ENCODE results near the gene HMCN2.

DNA sequence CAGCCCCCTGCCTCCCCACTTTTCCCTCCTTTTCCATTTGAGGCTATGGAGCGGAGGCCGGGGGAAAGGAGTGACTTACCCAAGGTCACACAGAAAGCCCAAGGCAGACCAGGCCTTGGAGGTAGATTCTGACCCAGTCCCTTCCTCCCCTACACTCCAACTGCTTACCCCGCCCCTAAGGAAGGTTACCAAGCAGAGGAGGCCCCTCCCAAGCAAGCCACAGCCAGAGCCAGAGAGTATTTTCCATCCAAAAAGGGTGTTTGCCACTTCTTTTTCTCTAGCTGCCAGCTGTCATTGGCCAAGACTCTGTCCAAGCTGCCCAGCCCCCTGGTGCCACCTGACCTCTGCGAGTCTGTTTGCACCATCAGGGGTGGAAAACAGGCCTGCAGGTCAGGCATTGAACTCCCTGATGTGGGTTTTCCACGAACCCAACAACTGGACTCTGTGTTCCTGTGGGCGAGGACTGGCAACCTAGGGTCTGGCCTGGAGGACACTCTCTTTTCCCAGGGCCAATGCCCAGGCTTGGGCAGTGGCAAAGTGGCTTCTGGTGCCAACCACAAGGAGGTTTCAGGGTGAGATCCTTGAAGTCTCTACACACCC, 172.9 kb downstream of the HMCN2 start:
- no peak for TF ChIP-seq POLR2A (IDR thresholded peaks at IDR 0.05)
- TF ChIP-seq, protein P1, sequence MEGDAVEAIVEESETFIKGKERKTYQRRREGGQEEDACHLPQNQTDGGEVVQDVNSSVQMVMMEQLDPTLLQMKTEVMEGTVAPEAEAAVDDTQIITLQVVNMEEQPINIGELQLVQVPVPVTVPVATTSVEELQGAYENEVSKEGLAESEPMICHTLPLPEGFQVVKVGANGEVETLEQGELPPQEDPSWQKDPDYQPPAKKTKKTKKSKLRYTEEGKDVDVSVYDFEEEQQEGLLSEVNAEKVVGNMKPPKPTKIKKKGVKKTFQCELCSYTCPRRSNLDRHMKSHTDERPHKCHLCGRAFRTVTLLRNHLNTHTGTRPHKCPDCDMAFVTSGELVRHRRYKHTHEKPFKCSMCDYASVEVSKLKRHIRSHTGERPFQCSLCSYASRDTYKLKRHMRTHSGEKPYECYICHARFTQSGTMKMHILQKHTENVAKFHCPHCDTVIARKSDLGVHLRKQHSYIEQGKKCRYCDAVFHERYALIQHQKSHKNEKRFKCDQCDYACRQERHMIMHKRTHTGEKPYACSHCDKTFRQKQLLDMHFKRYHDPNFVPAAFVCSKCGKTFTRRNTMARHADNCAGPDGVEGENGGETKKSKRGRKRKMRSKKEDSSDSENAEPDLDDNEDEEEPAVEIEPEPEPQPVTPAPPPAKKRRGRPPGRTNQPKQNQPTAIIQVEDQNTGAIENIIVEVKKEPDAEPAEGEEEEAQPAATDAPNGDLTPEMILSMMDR (IDR thresholded peaks at IDR 0.05), result no peak
